Panc1 (cell line): ENCODE measurements around the gene KRT15. TPM values are rescaled to one million over a fixed set of nuclear protein-coding genes. Genes with fewer than 3 reads are reported as not detected.

Experiments
- ATAC-seq: fragments of 200-7000 bp; cut with Tn5 transposase; 2 replicates; pipeline ENCODE4 v1.9.1; 2020; ENCODE audit warnings: mild to moderate bottlenecking, moderate library complexity
- BruUV-seq: library from RNA; stranded (reverse); fragments of 400-500 nt; replicated peaks from 2 replicates; lab custom pipeline; 2021; lab: Mats Ljungman, UMichigan
- CTCF ChIA-PET: fragments of 300-600 bp; sonication (Branson Sonifier 250); formaldehyde crosslinking; loops from one replicate; lab custom pipeline; 2022; ENCODE audit warnings: antibody characterized with exemption; lab: Charles Lee
- POLR2A ChIA-PET: fragments of 300-600 bp; sonication (Branson Sonifier 250); formaldehyde crosslinking; loops from one replicate; lab custom pipeline; 2022; ENCODE audit warnings: antibody characterized with exemption; lab: Charles Lee
- DNase-seq: peaks from one replicate; pipeline ENCODE4 v3.0.0-alpha.2; 2010; ENCODE audit warnings: low read depth, low spot score
- H3K27ac ChIP-seq: 2 replicates; pipeline ENCODE4 v1.5.1; 2011; ENCODE audit warnings: mild to moderate bottlenecking, low read length, inconsistent platforms
- H3K27me3 ChIP-seq: fragments of 200-500 bp; sonication (Bioruptor generic); 2 replicates; pipeline ENCODE4 v1.6.0; 2014; ENCODE audit warnings: low read length, inconsistent platforms; ENCODE audit not compliant: control insufficient read depth, insufficient read depth
- H3K36me3 ChIP-seq: fragments of 200-500 bp; sonication (Bioruptor generic); 2 replicates; pipeline ENCODE4 v1.5.1; 2014; ENCODE audit warnings: inconsistent platforms, mild to moderate bottlenecking, low read length, moderate library complexity; ENCODE audit not compliant: control insufficient read depth, insufficient read depth
- H3K4me1 ChIP-seq: 2 replicates; pipeline ENCODE4 v1.5.1; 2011; ENCODE audit warnings: inconsistent platforms, mild to moderate bottlenecking, low read length, moderate library complexity; ENCODE audit not compliant: control insufficient read depth, insufficient read depth
- H3K4me3 ChIP-seq, 2 experiments: 2 replicates each; pipeline ENCODE4 v1.5.1; 2011 to 2012; ENCODE audit warnings: low read depth in 2 of 2, low read length in 2 of 2, mild to moderate bottlenecking in 2 of 2, inconsistent platforms in 1 of 2, moderate library complexity in 1 of 2
- H3K9me3 ChIP-seq: fragments of 200-500 bp; sonication (Bioruptor generic); 2 replicates; pipeline ENCODE4 v1.5.1; 2014; ENCODE audit warnings: low read depth, mild to moderate bottlenecking, inconsistent platforms, low read length, moderate library complexity; ENCODE audit not compliant: control insufficient read depth, insufficient read depth
- POLR2AphosphoS5 ChIP-seq: IDR thresholded peaks from 2 replicates; pipeline ENCODE4 v1.6.1; 2012; ENCODE audit warnings: mild to moderate bottlenecking, low read depth, low read length, moderate library complexity
- REST ChIP-seq, 2 experiments: IDR thresholded peaks; 2 replicates each; pipeline ENCODE4 v1.6.1; 2011 to 2012; ENCODE audit warnings: low read depth in 2 of 2, control low read depth in 1 of 2, low read length in 1 of 2, mild to moderate bottlenecking in 1 of 2, moderate library complexity in 1 of 2; ENCODE audit not compliant: insufficient read depth in 1 of 2
- SIN3A ChIP-seq: IDR thresholded peaks from 2 replicates; pipeline ENCODE4 v1.6.1; 2012; ENCODE audit warnings: low read depth, mild to moderate bottlenecking, low read length, moderate library complexity, borderline replicate concordance; ENCODE audit not compliant: insufficient read depth
- TCF7L2 ChIP-seq: IDR thresholded peaks from 2 replicates; pipeline ENCODE4 v1.6.1; 2011; ENCODE audit warnings: mild to moderate bottlenecking, low read depth, low read length, inconsistent platforms
- in situ Hi-C: cut with HindIII; loops from 2 replicates; pipeline ENCODE4 v1.10.0; 2016; ENCODE audit warnings: low sequenced_read_pairs, low pct_unique_long_range_greater_than_20kb
- intact Hi-C: fragments of 100-400 bp; cut with micrococcal nuclease; formaldehyde crosslinking; loops from one replicate; pipeline ENCODE4 v1.10.0; 2022; ENCODE audit not compliant: unreplicated experiment
- microRNA-seq: library from miRNA; unstranded; fragments of <30 nt; microRNA quantifications from one replicate; pipeline ENCODE4 v1.1.0, GENCODE V29; 2020; ENCODE audit not compliant: unreplicated experiment
- total RNA-seq: library from RNA; stranded (reverse); gene quantifications from one replicate; pipeline ENCODE4 v1.2.1, GENCODE V29; 2021; ENCODE audit not compliant: unreplicated experiment
- TF ChIP-seq, protein P1 (sequence below): fragments of 450-650 bp; IDR thresholded peaks from 2 replicates; pipeline ENCODE4 v1.5.1; 2017; ENCODE audit warnings: mild to moderate bottlenecking

Gene KRT15
- total RNA-seq, 1 experiment from 2014 or later, result 70.4 TPM

DNA sequence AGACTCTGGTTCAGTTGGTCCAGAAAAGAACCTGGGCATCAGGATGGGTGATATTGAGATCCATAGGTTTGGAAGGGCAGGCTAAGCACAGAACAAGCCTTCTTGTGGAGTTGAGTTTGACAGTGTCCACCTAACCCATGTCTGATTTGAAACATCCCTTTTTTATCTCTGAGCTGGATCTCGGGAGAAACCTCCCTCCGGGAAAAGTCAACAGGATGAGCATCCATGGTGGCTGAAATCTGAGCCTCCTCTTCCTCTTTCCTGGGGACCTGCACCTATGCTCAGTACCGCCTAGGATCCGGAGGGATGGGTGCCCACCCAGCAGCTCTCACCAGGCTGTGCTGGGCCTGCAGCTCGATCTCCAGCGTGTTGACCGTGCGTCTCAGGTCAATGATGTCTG, 54.9 kb downstream of the KRT15 start:
- ATAC-seq (no peak), DNase-seq (no peak)
- peak overlapping the region; percentile 85 for H3K27ac ChIP-seq
- H3K9me3 ChIP-seq, result peaks cover 5% of the 10 kb centered on the region; the same call in 1 of the 2 replicates
- POLR2A ChIA-PET, result interaction anchor here (0.7 kb wide), 1 partner anchor 10 kb away, joined by 3 read pairs; no protein-coding TSS in a partner anchor
- no TSS peak for BruUV-seq
- H3K27me3 ChIP-seq, result no peaks in the 10 kb centered on the region
- peaks cover 17% of the 10 kb centered on the region for H3K4me1 ChIP-seq
- in situ Hi-C loops (no loop called here), intact Hi-C loops (no loop called here)
- H3K4me3 ChIP-seq, result no peak overlapping the region
- CTCF ChIA-PET, result no interaction called here
- no peaks in the 10 kb centered on the region for H3K36me3 ChIP-seq
- no peak for TF ChIP-seq TCF7L2
- no peak for TF ChIP-seq SIN3A
- TF ChIP-seq, protein P1, sequence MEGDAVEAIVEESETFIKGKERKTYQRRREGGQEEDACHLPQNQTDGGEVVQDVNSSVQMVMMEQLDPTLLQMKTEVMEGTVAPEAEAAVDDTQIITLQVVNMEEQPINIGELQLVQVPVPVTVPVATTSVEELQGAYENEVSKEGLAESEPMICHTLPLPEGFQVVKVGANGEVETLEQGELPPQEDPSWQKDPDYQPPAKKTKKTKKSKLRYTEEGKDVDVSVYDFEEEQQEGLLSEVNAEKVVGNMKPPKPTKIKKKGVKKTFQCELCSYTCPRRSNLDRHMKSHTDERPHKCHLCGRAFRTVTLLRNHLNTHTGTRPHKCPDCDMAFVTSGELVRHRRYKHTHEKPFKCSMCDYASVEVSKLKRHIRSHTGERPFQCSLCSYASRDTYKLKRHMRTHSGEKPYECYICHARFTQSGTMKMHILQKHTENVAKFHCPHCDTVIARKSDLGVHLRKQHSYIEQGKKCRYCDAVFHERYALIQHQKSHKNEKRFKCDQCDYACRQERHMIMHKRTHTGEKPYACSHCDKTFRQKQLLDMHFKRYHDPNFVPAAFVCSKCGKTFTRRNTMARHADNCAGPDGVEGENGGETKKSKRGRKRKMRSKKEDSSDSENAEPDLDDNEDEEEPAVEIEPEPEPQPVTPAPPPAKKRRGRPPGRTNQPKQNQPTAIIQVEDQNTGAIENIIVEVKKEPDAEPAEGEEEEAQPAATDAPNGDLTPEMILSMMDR, result no peak
- TF ChIP-seq POLR2AphosphoS5, result no peak
- TF ChIP-seq REST (IDR thresholded peaks at IDR 0.05; ENCODE audit: insufficient read depth in 1 of 2, low read depth in 2 of 2, low read length in 1 of 2), result no peak

Small RNA genes lying within 50 kb of the gene (microRNA-seq; reads per million reads assigned to microRNA genes)
- 1.3 reads per million for gene MIR6510

Other genes with a start within 250 kb of the KRT15 start
- not detected for gene KRTAP9-7, start 243.2 kb downstream of the KRT15 start, total RNA-seq
- gene KRTAP29-1, start 216.0 kb downstream of the KRT15 start, total RNA-seq, result not detected
- not detected for gene KRTAP16-1, start 209.6 kb downstream of the KRT15 start, total RNA-seq
- not detected for gene KRTAP17-1, start 203.2 kb downstream of the KRT15 start, total RNA-seq
- not detected for gene KRT33A, start 168.1 kb downstream of the KRT15 start, total RNA-seq
- not detected for gene KRT33B, start 149.1 kb downstream of the KRT15 start, total RNA-seq
- not detected for gene KRT34, start 136.6 kb downstream of the KRT15 start, total RNA-seq
- gene KRT31, start 121.3 kb downstream of the KRT15 start, total RNA-seq, result not detected
- gene KRT37, start 94.3 kb downstream of the KRT15 start, total RNA-seq, result not detected
- not detected for gene KRT38, start 77.9 kb downstream of the KRT15 start, total RNA-seq
- gene KRT32, start 51.5 kb downstream of the KRT15 start, total RNA-seq, result 0.72 TPM
- gene KRT35, start 37.7 kb downstream of the KRT15 start, total RNA-seq, result not detected
- gene KRT36, start 29.0 kb downstream of the KRT15 start, total RNA-seq, result not detected
- gene KRT13, start 13.3 kb downstream of the KRT15 start, total RNA-seq, result 0.36 TPM
- 2,383 TPM for gene KRT19, start 9.4 kb upstream of the KRT15 start, total RNA-seq
- gene KRT9, start 53.2 kb upstream of the KRT15 start, total RNA-seq, result not detected
- gene KRT14, start 68.0 kb upstream of the KRT15 start, total RNA-seq, result not detected
- 1.6 TPM for gene KRT16, start 93.9 kb upstream of the KRT15 start, total RNA-seq
- 1.9 TPM for gene KRT17, start 105.7 kb upstream of the KRT15 start, total RNA-seq
- 747 TPM for gene EIF1, start 170.0 kb upstream of the KRT15 start, total RNA-seq
- gene GAST, start 193.4 kb upstream of the KRT15 start, total RNA-seq, result not detected
- 11.6 TPM for gene HAP1, start 215.8 kb upstream of the KRT15 start, total RNA-seq